H1 (cell line): ENCODE results near the gene HMGB1. TPM values are rescaled to one million over a fixed set of nuclear protein-coding genes. Genes with fewer than 3 reads are reported as not detected.

Experiments
- CTCF ChIA-PET: fragments of 300-600 bp; sonication (Branson Sonifier 250); formaldehyde crosslinking; loops from one replicate; lab custom pipeline; 2021; ENCODE audit not compliant: partially characterized antibody; lab: Charles Lee
- POLR2A ChIA-PET: fragments of 300-600 bp; sonication (Branson Sonifier 250); formaldehyde crosslinking; loops from one replicate; lab custom pipeline; 2021; ENCODE audit warnings: inconsistent platforms; ENCODE audit not compliant: partially characterized antibody; lab: Charles Lee
- DNase-seq, 2 experiments: peaks; one replicate each; pipeline versions ENCODE4 v3.0.0 to v3.0.0-alpha.2; 2010 to 2022; ENCODE audit warnings: low spot score in 2 of 2, low read depth in 1 of 2, mixed read lengths in 1 of 2
- FAIRE-seq: peaks from 2 replicates; lab custom pipeline; 2011; peaks lifted over from hg19 to GRCh38; lab: Jason Lieb, UNC
- H2AFZ ChIP-seq: 2 replicates; pipeline ENCODE4 v1.8.1; 2012; ENCODE audit warnings: low read length, inconsistent platforms
- H2AK5ac ChIP-seq: 2 replicates; pipeline ENCODE4 v1.6.1; 2013; ENCODE audit warnings: low read depth, low read length
- H2BK120ac ChIP-seq: replicated peaks from 2 replicates; pipeline ENCODE3; 2013; ENCODE audit warnings: low read depth, low read length, inconsistent platforms
- H2BK12ac ChIP-seq: 2 replicates; pipeline ENCODE4 v1.6.1; 2013; ENCODE audit warnings: low read depth, low read length
- H2BK15ac ChIP-seq: 2 replicates; pipeline ENCODE4 v1.6.1; 2013; ENCODE audit warnings: low read length
- H2BK20ac ChIP-seq: 2 replicates; pipeline ENCODE4 v1.6.1; 2013; ENCODE audit warnings: low read length
- H2BK5ac ChIP-seq: 2 replicates; pipeline ENCODE4 v1.6.1; 2013; ENCODE audit warnings: low read depth, low read length
- H3K14ac ChIP-seq: 2 replicates; pipeline ENCODE4 v1.6.1; 2013; ENCODE audit warnings: inconsistent platforms; ENCODE audit not compliant: insufficient read length
- H3K18ac ChIP-seq: 2 replicates; pipeline ENCODE4 v1.6.1; 2013; ENCODE audit warnings: low read length; ENCODE audit errors: extremely low read depth
- H3K23ac ChIP-seq: 2 replicates; pipeline ENCODE4 v1.6.1; 2013; ENCODE audit warnings: inconsistent platforms; ENCODE audit not compliant: insufficient read length
- H3K23me2 ChIP-seq: 2 replicates; pipeline ENCODE4 v1.6.1; 2013; ENCODE audit warnings: low read depth, low read length
- H3K27ac ChIP-seq: 2 replicates; pipeline ENCODE4 v1.6.1; 2011; ENCODE audit warnings: low read depth, low read length, inconsistent platforms
- H3K27me3 ChIP-seq, 4 experiments: replicated peaks in 1 of 4; 1 replicate in 1 of 4; 2 replicates in 3 of 4; pipeline versions ENCODE4 v1.6.1 to v1.8.1; 2011 to 2013; ENCODE audit warnings: low read length in 3 of 4, mild to moderate bottlenecking in 3 of 4, inconsistent platforms in 2 of 4, mixed read lengths in 2 of 4, moderate library complexity in 1 of 4; ENCODE audit not compliant: control insufficient read depth in 3 of 4, insufficient read depth in 3 of 4; ENCODE audit errors: extremely low read depth in 1 of 4
- H3K36me3 ChIP-seq, 4 experiments: 2 replicates each; pipeline versions ENCODE4 v1.6.1 to v1.8.1; 2011 to 2013; ENCODE audit warnings: mild to moderate bottlenecking in 4 of 4, low read length in 3 of 4, moderate library complexity in 2 of 4, control low read depth in 1 of 4, inconsistent platforms in 1 of 4; ENCODE audit not compliant: insufficient read depth in 4 of 4, control insufficient read depth in 2 of 4
- H3K4ac ChIP-seq: replicated peaks from 2 replicates; pipeline ENCODE3; 2013; ENCODE audit warnings: low read length, low read depth, mixed read lengths, inconsistent platforms; ENCODE audit not compliant: insufficient read length
- H3K4me1 ChIP-seq, 4 experiments: replicated peaks in 1 of 4; 1 replicate in 1 of 4; 2 replicates in 3 of 4; pipeline versions ENCODE4 v1.6.1 to v1.8.1; 2011 to 2013; ENCODE audit warnings: low read length in 3 of 4, inconsistent platforms in 2 of 4, mixed read lengths in 1 of 4; ENCODE audit not compliant: insufficient read depth in 4 of 4, control insufficient read depth in 3 of 4
- H3K4me2 ChIP-seq, 2 experiments: 2 replicates each; pipeline versions ENCODE4 v1.6.1 to v1.8.1; 2011 to 2013; ENCODE audit warnings: low read depth in 2 of 2, low read length in 2 of 2, control low read depth in 1 of 2, inconsistent platforms in 1 of 2, mild to moderate bottlenecking in 1 of 2; ENCODE audit not compliant: insufficient read depth in 1 of 2
- H3K4me3 ChIP-seq, 4 experiments: fragments of 200-600, 300-600 bp in 1 of 4; sonication (generic), shearing (Covaris generic), sonication (Bioruptor Twin) in 1 of 4; 2 replicates each; pipeline versions ENCODE4 v1.5.1 to v1.8.1; 2011 to 2016; ENCODE audit warnings: low read length in 4 of 4, low read depth in 3 of 4, control low read depth in 2 of 4, inconsistent platforms in 2 of 4, mild to moderate bottlenecking in 2 of 4, mixed read lengths in 1 of 4, moderate library complexity in 1 of 4; ENCODE audit not compliant: insufficient read depth in 2 of 4; ENCODE audit errors: extremely low read depth in 1 of 4
- H3K56ac ChIP-seq: replicated peaks from 2 replicates; pipeline ENCODE3; 2013; ENCODE audit warnings: low read depth, mild to moderate bottlenecking, mixed read lengths, low read length, inconsistent platforms; ENCODE audit not compliant: insufficient read length
- H3K79me1 ChIP-seq: 2 replicates; pipeline ENCODE4 v1.6.1; 2013; ENCODE audit warnings: low read depth, low read length, control low read depth
- H3K79me2 ChIP-seq, 2 experiments: 2 replicates each; pipeline versions ENCODE4 v1.6.1 to v1.8.1; 2012 to 2013; ENCODE audit warnings: low read length in 2 of 2, mild to moderate bottlenecking in 2 of 2, inconsistent platforms in 1 of 2; ENCODE audit not compliant: insufficient read depth in 2 of 2, control insufficient read depth in 1 of 2
- H3K9ac ChIP-seq, 4 experiments: replicated peaks in 1 of 4; 1 replicate in 1 of 4; 2 replicates in 3 of 4; pipeline versions ENCODE4 v1.6.1 to v1.8.1; 2011 to 2013; ENCODE audit warnings: low read depth in 3 of 4, low read length in 3 of 4, control low read depth in 2 of 4, mild to moderate bottlenecking in 2 of 4, moderate library complexity in 2 of 4, inconsistent platforms in 1 of 4; ENCODE audit errors: extremely low read depth in 1 of 4
- H3K9me3 ChIP-seq, 2 experiments: 2 replicates each; pipeline versions ENCODE4 v1.6.1 to v1.8.1; 2012 to 2013; ENCODE audit warnings: mild to moderate bottlenecking in 2 of 2, moderate library complexity in 2 of 2, control low read depth in 1 of 2, inconsistent platforms in 1 of 2, low read depth in 1 of 2, low read length in 1 of 2, mixed read lengths in 1 of 2; ENCODE audit not compliant: insufficient read depth in 2 of 2
- H4K20me1 ChIP-seq, 2 experiments: replicated peaks in 1 of 2; 2 replicates each; pipeline versions ENCODE3 to v1.8.1; 2011 to 2013; ENCODE audit warnings: inconsistent platforms in 2 of 2, low read length in 2 of 2, mild to moderate bottlenecking in 1 of 2; ENCODE audit not compliant: insufficient read depth in 2 of 2, control insufficient read depth in 1 of 2
- H4K5ac ChIP-seq: 2 replicates; pipeline ENCODE4 v1.6.1; 2013; ENCODE audit warnings: low read length, low read depth, mixed read lengths, inconsistent platforms; ENCODE audit not compliant: insufficient read length
- H4K8ac ChIP-seq: 2 replicates; pipeline ENCODE4 v1.8.0; 2013; ENCODE audit warnings: mild to moderate bottlenecking, moderate library complexity, low read length, inconsistent platforms; ENCODE audit not compliant: insufficient read depth; ENCODE audit errors: extremely low read depth
- H4K91ac ChIP-seq: replicated peaks from 2 replicates; pipeline ENCODE3; 2013; ENCODE audit warnings: low read length, mixed read lengths, inconsistent platforms; ENCODE audit not compliant: insufficient read length
- CREB1 ChIP-seq: IDR thresholded peaks from 2 replicates; pipeline ENCODE4 v1.6.1; 2012; ENCODE audit warnings: inconsistent platforms
- CTBP2 ChIP-seq: IDR thresholded peaks from 2 replicates; pipeline ENCODE4 v1.7.0; 2011; ENCODE audit warnings: borderline replicate concordance, mild to moderate bottlenecking, moderate library complexity, mixed read lengths, low read length; ENCODE audit not compliant: insufficient read depth, insufficient read length
- EP300 ChIP-seq, 2 experiments: IDR thresholded peaks; 1 replicate in 1 of 2; 2 replicates in 1 of 2; pipeline ENCODE4 v1.6.1; 2011 to 2012; ENCODE audit warnings: low read depth in 2 of 2, low read length in 2 of 2, mild to moderate bottlenecking in 2 of 2, borderline replicate concordance in 1 of 2, inconsistent platforms in 1 of 2, moderate library complexity in 1 of 2
- FOSL1 ChIP-seq: IDR thresholded peaks from 2 replicates; pipeline ENCODE4 v1.6.1; 2011; ENCODE audit warnings: mild to moderate bottlenecking, low read depth, low read length, moderate library complexity; ENCODE audit not compliant: insufficient read depth
- HDAC6 ChIP-seq: IDR thresholded peaks from one replicate; pipeline ENCODE4 v1.7.1; 2012; ENCODE audit warnings: low read depth, mild to moderate bottlenecking, inconsistent platforms, low read length, moderate library complexity
- KDM1A ChIP-seq: fragments of 200-600, 300-600 bp; sonication (generic); IDR thresholded peaks from 2 replicates; pipeline ENCODE4 v1.7.1; 2016; ENCODE audit warnings: mild to moderate bottlenecking, low read length, borderline replicate concordance
- PHF8 ChIP-seq: fragments of 200-600 bp; sonication (generic); conservative IDR thresholded peaks from 2 replicates; pipeline ENCODE4 v1.7.1; 2012; ENCODE audit warnings: low read depth, mild to moderate bottlenecking, inconsistent platforms, low read length, moderate library complexity
- RFX5 ChIP-seq: IDR thresholded peaks from 2 replicates; pipeline ENCODE4 v1.6.1; 2011; ENCODE audit warnings: low read depth, low read length, improper control_type of control experiment, borderline replicate concordance
- RNF2 ChIP-seq: fragments of 200-900, 300-1000 bp; sonication (generic); IDR thresholded peaks from 2 replicates; pipeline ENCODE4 v1.7.1; 2016; ENCODE audit warnings: borderline replicate concordance, low read depth, mild to moderate bottlenecking, antibody characterized with exemption, low read length; ENCODE audit not compliant: poor library complexity, severe bottlenecking; ENCODE audit errors: missing control alignments
- SAP30 ChIP-seq: fragments of 300-600 bp; sonication (generic); IDR thresholded peaks from 2 replicates; pipeline ENCODE4 v1.7.1; 2012; ENCODE audit warnings: low read length, moderate library complexity, mild to moderate bottlenecking, inconsistent platforms; ENCODE audit not compliant: insufficient read depth, insufficient replicate concordance
- TAF7 ChIP-seq: optimal IDR thresholded peaks from 2 replicates; pipeline ENCODE3; 2011; ENCODE audit warnings: low read depth, mild to moderate bottlenecking, inconsistent platforms, low read length, moderate library complexity, borderline replicate concordance
- whole genome bisulfite sequencing, 2 experiments: shearing (Covaris generic) in 1 of 2; methylation state at CpG; one replicate each; pipeline versions ENCODE4 v1.1.6 to v1.1.7; 2013 to 2015; ENCODE audit warnings: low lambda C conversion rate in 2 of 2, mixed read lengths in 2 of 2, inconsistent platforms in 1 of 2, low coverage in 1 of 2, missing lambda C conversion rate in 1 of 2; ENCODE audit not compliant: insufficient replicate concordance in 2 of 2, insufficient coverage in 1 of 2, insufficient read length in 1 of 2; ENCODE audit errors: extremely low coverage in 1 of 2, missing lambda C conversion rate in 1 of 2; 5-methylcytosine and 5-hydroxymethylcytosine counted together
- polyA plus RNA-seq, 7 experiments: library from polyadenylated mRNA; depleted of rRNA in 3 of 7; stranded (reverse) in 5 of 7; unstranded in 2 of 7; fragments of >200 nt in 5 of 7; fragments of 200-250 nt in 2 of 7; gene quantifications; 1 replicate in 5 of 7; 2 replicates in 1 of 7; 4 replicates in 1 of 7; pipeline versions ENCODE4 v1.2.1 to v1.2.3, GENCODE V29; 2011 to 2013; ENCODE audit warnings: missing spikeins in 2 of 7, mixed read lengths in 2 of 7
- total RNA-seq: library from RNA; stranded (reverse); fragmentation: NEBNext Ultra II Directional; extraction: Animal tissue kit (Norgen Biotek cat#: 25700); gene quantifications from 2 replicates; pipeline ENCODE4 v1.2.1, GENCODE V29; 2021

HMGB1 gene
- total and polyA plus RNA-seq, 2 of the 8 experiments (the other 6 are each of a cell fraction or from before 2014, with no cell fraction given) = 123 to 776 TPM

- no peak overlapping the region for H2AK5ac ChIP-seq
- H3K23ac ChIP-seq = no peak overlapping the region
- CTCF ChIA-PET = interaction anchor here (0.6 to 5.6 kb wide), 3 partner anchors 11 to 164 kb away, joined by 3 to 42 read pairs (median 5); no protein-coding TSS in a partner anchor
- no peak overlapping the region for H3K18ac ChIP-seq
- no peak overlapping the region for H3K4me2 ChIP-seq
- H3K79me2 ChIP-seq = no peaks in the 10 kb centered on the region
- H2AFZ ChIP-seq = no peak overlapping the region
- peaks cover 8% of the 10 kb centered on the region for H3K23me2 ChIP-seq
- H2BK5ac ChIP-seq = no peak overlapping the region
- no peak overlapping the region for H3K4me3 ChIP-seq
- no peak overlapping the region for H3K9ac ChIP-seq
- H3K56ac ChIP-seq = no peak overlapping the region
- no peak for DNase-seq
- H3K14ac ChIP-seq = no peak overlapping the region
- no peak overlapping the region for H3K27ac ChIP-seq
- peaks cover 0 to 9% (median 5%) of the 10 kb centered on the region in 4 experiments; a peak in 6 of 7 replicates for H3K4me1 ChIP-seq
- H4K20me1 ChIP-seq = no peaks in the 10 kb centered on the region
- H3K27me3 ChIP-seq = peaks cover 0 to under 1% (median 0%) of the 10 kb centered on the region in 4 experiments; a peak in 4 of 7 replicates
- POLR2A ChIA-PET = interaction anchor here (1.0 to 1.4 kb wide), 3 partner anchors 23 to 48 kb away, joined by 3 read pairs; partner anchors contain the start of gene HMGB1
- H3K79me1 ChIP-seq = no peaks in the 10 kb centered on the region; the same call in 1 of the 2 replicates
- no peak for FAIRE-seq
- no peak overlapping the region for H2BK20ac ChIP-seq
- H2BK15ac ChIP-seq = 0 out of 2 replicates have a peak overlapping the region, but pooled peaks have one; percentile 1
- no peak overlapping the region for H2BK12ac ChIP-seq
- H4K8ac ChIP-seq = no peak overlapping the region
- H3K36me3 ChIP-seq = no peaks in the 10 kb centered on the region
- no peak overlapping the region for H3K4ac ChIP-seq
- H2BK120ac ChIP-seq = no peak overlapping the region
- H4K5ac ChIP-seq = no peak overlapping the region
- H4K91ac ChIP-seq = no peak overlapping the region
- 94% methylated on average over 6 of the region's 6 CpGs; no CpG with 5 or more reads in 1 of the 2 experiments for WGBS, 2 experiments
- no peaks in the 10 kb centered on the region for H3K9me3 ChIP-seq
- TF ChIP-seq PHF8 (no peak), CTBP2 (no peak), EP300 (IDR thresholded peaks at IDR 0.05; ENCODE audit: borderline replicate concordance in 1 of 2, low read depth in 2 of 2, low read length in 2 of 2) (no peak), RNF2 (no peak), KDM1A (no peak), CREB1 (no peak), RFX5 (no peak), TAF7 (no peak), SAP30 (no peak), FOSL1 (no peak), HDAC6 (no peak)
Observed at GRCh38 chr13:30418075-30418716, 47.5 kb downstream of the HMGB1 start.
